ENCODE measurements around the gene FRG2C. TPM values are rescaled to one million over a fixed set of nuclear protein-coding genes. Genes with fewer than 3 reads are reported as not detected.
"Not testable (repeated sequence)": the region's sequence is repeated elsewhere in the genome, so short reads cannot be mapped to it uniquely, and the experiment has no call there.

FRG2C gene
- total RNA-seq, result not detected

- H3K36me3 ChIP-seq; in situ Hi-C loops (cut with MboI; ENCODE audit: low pct_ligation_motif_present in 1 of 4, low pct_unique_long_range_greater_than_20kb in 1 of 4, low sequenced_read_pairs in 3 of 4); DNase-seq; intact Hi-C loops (cut with DNase I; ENCODE audit: low total_unique reads); H3K4me1 ChIP-seq; H3K4me3 ChIP-seq; H3K27ac ChIP-seq; H3K9me3 ChIP-seq: not testable (repeated sequence)
- 70 to 88% methylated on average over 9 of the region's 9 CpGs for WGBS, 2 donors (ENCODE audit: low coverage in 1 of 2)
- H3K27me3 ChIP-seq, result peaks cover 66% of the 10 kb centered on the region
These were observed at the start of gene FRG2C for GRCh38 chr3:75664028-75664427. Gene FRG2C, plus strand, starts transcription at chr3:75664328. Its CDS starts 52 bp downstream, at chr3:75664380.

DNA sequence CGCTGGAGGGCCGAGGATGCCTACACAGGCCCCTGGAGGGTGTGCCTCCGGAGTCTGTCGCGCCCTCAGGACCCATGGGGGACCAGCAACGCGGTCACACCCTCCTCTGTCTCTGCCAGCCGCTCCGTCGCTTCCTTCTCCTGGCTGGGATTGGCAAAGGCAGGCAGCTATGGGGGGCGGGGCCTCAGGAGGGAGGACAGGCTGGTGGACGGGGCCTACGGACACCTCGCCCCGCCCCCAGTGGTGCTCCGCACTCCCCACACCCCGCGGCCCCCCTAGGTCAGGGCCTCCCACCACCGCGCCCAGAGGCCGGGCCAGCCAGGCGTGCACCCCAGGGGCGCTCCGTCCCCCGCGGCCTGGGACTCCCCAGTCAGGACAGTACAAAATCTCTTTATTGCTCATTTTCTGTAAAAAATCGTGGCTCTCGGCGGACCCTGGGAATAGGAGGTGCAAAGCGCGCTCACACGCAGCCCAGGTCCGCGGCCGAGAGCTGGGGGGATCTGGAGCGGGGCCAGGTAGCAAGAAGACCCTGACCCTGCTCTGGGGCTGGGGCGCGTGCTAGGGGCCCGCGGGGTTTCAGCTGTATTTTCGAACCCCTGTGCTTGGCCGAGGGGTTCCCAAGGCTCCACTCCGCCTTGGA, 45.3 kb upstream of the FRG2C start:
- in situ Hi-C loops (cut with MboI; ENCODE audit: low pct_ligation_motif_present in 1 of 4, low pct_unique_long_range_greater_than_20kb in 1 of 4, low sequenced_read_pairs in 3 of 4); H3K36me3 ChIP-seq; intact Hi-C loops (cut with DNase I; ENCODE audit: low total_unique reads); H3K9me3 ChIP-seq: not testable (repeated sequence)
- Histone ChIP-seq H3K27ac (peak overlapping the region in 3 of 4 donors; percentile 16 to 53 (median 33)), H3K4me1 (peaks cover 0 to 12% (median 8%) of the 10 kb centered on the region in 4 donors), H3K27me3 (peaks cover 21% of the 10 kb centered on the region), H3K4me3 (peak overlapping the region; percentile 31 to 53 (median 37))
- peak; percentile 63 for DNase-seq
- 20% methylated on average over 28 of the region's 43 CpGs; no CpG with 5 or more reads in 1 of the 2 donors for whole genome bisulfite sequencing, 2 donors (ENCODE audit: low coverage in 1 of 2)

- H3K9me3 ChIP-seq; DNase-seq; H3K36me3 ChIP-seq; in situ Hi-C loops (cut with MboI; ENCODE audit: low pct_ligation_motif_present in 1 of 4, low pct_unique_long_range_greater_than_20kb in 1 of 4, low sequenced_read_pairs in 3 of 4); intact Hi-C loops (cut with DNase I; ENCODE audit: low total_unique reads): not testable (repeated sequence)
- Histone ChIP-seq H3K27ac (peak overlapping the region in 3 of 4 donors; percentile 16 to 53 (median 33)), H3K4me1 (peaks cover 0 to 12% (median 8%) of the 10 kb centered on the region in 4 donors), H3K4me3 (peak overlapping the region; percentile 31 to 53 (median 37)), H3K27me3 (peaks cover 21% of the 10 kb centered on the region)
- 9% methylated on average over 41 of the region's 52 CpGs; no CpG with 5 or more reads in 1 of the 2 donors for WGBS, 2 donors (ENCODE audit: low coverage in 1 of 2)
These were observed 44.6 kb upstream of the FRG2C start for GRCh38 chr3:75619481-75620031.

- H3K9me3 ChIP-seq; in situ Hi-C loops (cut with MboI; ENCODE audit: low pct_ligation_motif_present in 1 of 4, low pct_unique_long_range_greater_than_20kb in 1 of 4, low sequenced_read_pairs in 3 of 4); intact Hi-C loops (cut with DNase I; ENCODE audit: low total_unique reads); DNase-seq; H3K36me3 ChIP-seq; H3K27ac ChIP-seq; H3K4me3 ChIP-seq: not testable (repeated sequence)
- Histone ChIP-seq H3K27me3 (peaks cover 21% of the 10 kb centered on the region), H3K4me1 (peaks cover 0 to 12% (median 8%) of the 10 kb centered on the region in 4 donors)
- 75% methylated on average over 10 of the region's 10 CpGs; no CpG with 5 or more reads in 1 of the 2 donors for WGBS, 2 donors (ENCODE audit: low coverage in 1 of 2)
These were observed 42.4 kb upstream of the FRG2C start for GRCh38 chr3:75621772-75622171.

DNA sequence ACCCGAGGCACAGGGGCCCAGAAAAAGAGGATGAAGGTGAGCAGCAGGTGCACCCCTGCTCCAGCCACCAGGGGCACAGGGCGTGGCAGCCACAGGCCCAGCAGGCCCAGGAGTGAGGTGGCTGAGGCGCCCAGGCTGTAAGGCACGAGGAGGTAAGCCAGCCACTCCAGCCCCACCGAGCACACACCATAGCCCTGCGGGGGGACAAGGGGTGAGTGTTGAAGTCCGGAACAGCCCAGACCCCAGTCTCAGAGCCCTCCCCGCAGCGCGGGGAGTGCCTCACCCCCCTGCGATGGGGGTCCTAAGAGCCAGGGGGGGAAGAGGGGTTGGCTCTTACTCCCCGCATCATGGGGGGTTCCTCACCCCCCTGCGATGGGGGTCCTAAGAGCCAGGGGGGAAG, 40.5 kb upstream of the FRG2C start:
- in situ Hi-C loops (cut with MboI; ENCODE audit: low pct_ligation_motif_present in 1 of 4, low pct_unique_long_range_greater_than_20kb in 1 of 4, low sequenced_read_pairs in 3 of 4), result not testable (repeated sequence)

GRCh38 chr3:75630887-75631535, 33.1 kb upstream of the FRG2C start:
- H3K27me3 ChIP-seq; H3K9me3 ChIP-seq; H3K27ac ChIP-seq; H3K4me3 ChIP-seq; H3K4me1 ChIP-seq; DNase-seq; in situ Hi-C loops (cut with MboI; ENCODE audit: low pct_ligation_motif_present in 1 of 4, low pct_unique_long_range_greater_than_20kb in 1 of 4, low sequenced_read_pairs in 3 of 4); H3K36me3 ChIP-seq; intact Hi-C loops (cut with DNase I; ENCODE audit: low total_unique reads): not testable (repeated sequence)
- WGBS, 2 donors (ENCODE audit: low coverage in 1 of 2), result 60% methylated on average over 2 of the region's 2 CpGs; no CpG with 5 or more reads in 1 of the 2 donors

More for the DNA sequence above, 40.5 kb upstream of the FRG2C start:
- Histone ChIP-seq H3K27me3 (peaks cover 19% of the 10 kb centered on the region), H3K4me1 (peaks cover 0 to 12% (median 8%) of the 10 kb centered on the region in 4 donors)
- H3K27ac ChIP-seq; intact Hi-C loops (cut with DNase I; ENCODE audit: low total_unique reads); DNase-seq; H3K9me3 ChIP-seq; H3K4me3 ChIP-seq; H3K36me3 ChIP-seq: not testable (repeated sequence)
- 100% methylated on average over 3 of the region's 13 CpGs; no CpG with 5 or more reads in 1 of the 2 donors for WGBS, 2 donors (ENCODE audit: low coverage in 1 of 2)

DNA sequence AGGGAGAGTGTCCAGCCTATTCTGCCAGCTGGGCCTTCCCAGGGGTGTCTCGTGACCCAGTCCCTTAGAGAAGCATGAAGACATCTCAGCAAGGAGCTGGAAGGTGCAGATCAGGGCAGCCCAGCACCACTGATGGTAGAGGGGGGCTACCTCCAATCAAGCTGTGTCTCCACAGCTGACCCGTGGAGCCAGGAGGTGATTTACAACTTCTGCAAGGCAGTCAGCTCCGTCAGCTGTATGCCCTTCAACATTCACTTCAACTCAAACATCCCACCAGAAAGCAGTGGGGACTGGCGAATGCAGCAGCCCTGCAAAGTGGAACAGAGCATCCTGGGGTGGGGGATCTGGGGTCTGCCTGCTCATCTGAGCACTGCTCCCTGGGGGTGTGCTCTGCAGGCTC, 32.6 kb upstream of the FRG2C start:
- Histone ChIP-seq H3K36me3 (no peaks in the 10 kb centered on the region), H3K27me3 (no peaks in the 10 kb centered on the region), H3K4me3 (no peak overlapping the region), H3K27ac (no peak overlapping the region), H3K9me3 (no peaks in the 10 kb centered on the region), H3K4me1 (no peaks in the 10 kb centered on the region)
- 71% methylated on average over 4 of the region's 4 CpGs; no CpG with 5 or more reads in 1 of the 2 donors for WGBS, 2 donors (ENCODE audit: low coverage in 1 of 2)
- DNase-seq, result no peak
- TF ChIP-seq CTCF (IDR thresholded peaks at IDR 0.05) (no peak), POLR2AphosphoS5 (IDR thresholded peaks at IDR 0.05) (no peak), POLR2A (IDR thresholded peaks at IDR 0.05) (no peak), EP300 (IDR thresholded peaks at IDR 0.05; ENCODE audit: low read depth) (no peak)
- in situ Hi-C loops (cut with MboI; ENCODE audit: low pct_ligation_motif_present in 1 of 4, low pct_unique_long_range_greater_than_20kb in 1 of 4, low sequenced_read_pairs in 3 of 4), result no loop called here
- intact Hi-C loops (cut with DNase I; ENCODE audit: low total_unique reads), result no loop called here

GRCh38 chr3:75638947-75639346, 25.2 kb upstream of the FRG2C start:
- in situ Hi-C loops (cut with MboI; ENCODE audit: low pct_ligation_motif_present in 1 of 4, low pct_unique_long_range_greater_than_20kb in 1 of 4, low sequenced_read_pairs in 3 of 4), result not testable (repeated sequence)

GRCh38 chr3:75641107-75641517, 23.0 kb upstream of the FRG2C start:
- in situ Hi-C loops (cut with MboI; ENCODE audit: low pct_ligation_motif_present in 1 of 4, low pct_unique_long_range_greater_than_20kb in 1 of 4, low sequenced_read_pairs in 3 of 4); H3K27me3 ChIP-seq; H3K36me3 ChIP-seq; H3K4me1 ChIP-seq; intact Hi-C loops (cut with DNase I; ENCODE audit: low total_unique reads); H3K9me3 ChIP-seq: not testable (repeated sequence)
- H3K27ac ChIP-seq, result peak overlapping the region in 3 of 4 donors; percentile 41 to 76 (median 62)
- 0 to 19% methylated on average over 4 to 9 of the region's 16 CpGs for WGBS, 2 donors (ENCODE audit: low coverage in 1 of 2)
- peak overlapping the region in 3 of 4 donors; percentile 42 to 43 (median 42) for H3K4me3 ChIP-seq
- peak; percentile 73 for DNase-seq

More at GRCh38 chr3:75638947-75639346, 25.2 kb upstream of the FRG2C start:
- WGBS, 2 donors (ENCODE audit: low coverage in 1 of 2), result 89% methylated on average over 10 of the region's 10 CpGs; no CpG with 5 or more reads in 1 of the 2 donors
- H3K27me3 ChIP-seq; intact Hi-C loops (cut with DNase I; ENCODE audit: low total_unique reads); H3K4me1 ChIP-seq; DNase-seq; H3K4me3 ChIP-seq; H3K27ac ChIP-seq; H3K36me3 ChIP-seq; H3K9me3 ChIP-seq: not testable (repeated sequence)
